Brain microvascular endothelial cell (primary cell): ENCODE measurements around the gene TRIM41.

Experiments
- DNase-seq: peaks from one replicate; pipeline ENCODE4 v3.0.0-alpha.2; 2020
- H3K27ac ChIP-seq: fragments of 250-450 bp; sonication (Bioruptor Pico); 2 replicates; pipeline ENCODE4 v1.5.1; 2020; ENCODE audit warnings: mild to moderate bottlenecking, moderate library complexity
- H3K27me3 ChIP-seq: fragments of 250-450 bp; sonication (Bioruptor Pico); replicated peaks from 2 replicates; pipeline ENCODE4 v1.5.1; 2020; ENCODE audit warnings: mild to moderate bottlenecking
- H3K36me3 ChIP-seq: fragments of 250-450 bp; sonication (Bioruptor Pico); replicated peaks from 2 replicates; pipeline ENCODE4 v1.5.1; 2020; ENCODE audit warnings: mild to moderate bottlenecking
- H3K4me3 ChIP-seq: 2 replicates; pipeline ENCODE4 v1.5.1; 2011; ENCODE audit warnings: low read depth, mild to moderate bottlenecking, control low read depth, low read length, moderate library complexity
- CTCF ChIP-seq: IDR thresholded peaks from 2 replicates; pipeline ENCODE4 v1.5.1; 2011; ENCODE audit warnings: low read depth, mild to moderate bottlenecking, moderate library complexity, low read length, control low read depth, inconsistent platforms; ENCODE audit errors: missing control alignments
- in situ Hi-C: cut with HindIII; loops from 2 replicates; pipeline ENCODE4 v1.10.0; 2017; ENCODE audit warnings: low sequenced_read_pairs, low pct_ligation_motif_present

The TRIM41 gene

GRCh38 chr5:181242031-181242451 lies 19.0 kb downstream of the TRIM41 start:
- DNase-seq, result no peak
- Histone ChIP-seq H3K27ac (peak overlapping the region; percentile 94), H3K27me3 (no peaks in the 10 kb centered on the region), H3K36me3 (peaks cover 64% of the 10 kb centered on the region), H3K4me3 (peak overlapping the region; percentile 99)
- TF ChIP-seq CTCF, result no peak
- in situ Hi-C loops, result no loop called here

- in situ Hi-C loops, result no loop called here
- Histone ChIP-seq H3K27me3 (no peaks in the 10 kb centered on the region), H3K4me3 (peak overlapping the region; percentile 99), H3K27ac (peak overlapping the region; percentile 94), H3K36me3 (peaks cover 53% of the 10 kb centered on the region)
- no peak for TF ChIP-seq CTCF
- no peak for DNase-seq
Observed at GRCh38 chr5:181243018-181243563, 20.0 kb downstream of the TRIM41 start.

- H3K36me3 ChIP-seq, result peaks cover 47% of the 10 kb centered on the region
- in situ Hi-C loops, result no loop called here
- H3K27ac ChIP-seq, result peak within 1 kb of the TSS; percentile 94
- H3K27me3 ChIP-seq, result no peaks in the 10 kb centered on the region
- DNase-seq, result peak; percentile 88
- peak within 1 kb of the TSS; percentile 99 for H3K4me3 ChIP-seq
- no peak for TF ChIP-seq CTCF
Observed at GRCh38 chr5:181243564-181244343, 20.7 kb downstream of the TRIM41 start, which contains the start of gene RACK1. TSS of gene RACK1 (minus strand) at chr5:181243906. CDS start at chr5:181243800, 106 bp downstream.

- in situ Hi-C loops, result no loop called here
- DNase-seq, result no peak
- peaks cover 28% of the 10 kb centered on the region for H3K36me3 ChIP-seq
- H3K4me3 ChIP-seq, result peak overlapping the region; percentile 88
- peak overlapping the region; percentile 78 for H3K27ac ChIP-seq
- TF ChIP-seq CTCF, result no peak
- no peaks in the 10 kb centered on the region for H3K27me3 ChIP-seq
Observed at GRCh38 chr5:181245427-181246275, 22.6 kb downstream of the TRIM41 start.

- H3K36me3 ChIP-seq, result peaks cover 20% of the 10 kb centered on the region
- peak; percentile 80 for DNase-seq
- in situ Hi-C loops, result no loop called here
- H3K4me3 ChIP-seq, result peak overlapping the region; percentile 88
- TF ChIP-seq CTCF, result no peak
- H3K27ac ChIP-seq, result peak overlapping the region; percentile 78
- H3K27me3 ChIP-seq, result no peaks in the 10 kb centered on the region
Observed at GRCh38 chr5:181246276-181247049, 23.4 kb downstream of the TRIM41 start.
